Measurements from ENCODE around the gene MIDN. TPM values are rescaled to one million over a fixed set of nuclear protein-coding genes. Genes with fewer than 3 reads are reported as not detected.

MIDN gene
- total RNA-seq, 1 experiment from 2014 or later = 286 TPM

DNA sequence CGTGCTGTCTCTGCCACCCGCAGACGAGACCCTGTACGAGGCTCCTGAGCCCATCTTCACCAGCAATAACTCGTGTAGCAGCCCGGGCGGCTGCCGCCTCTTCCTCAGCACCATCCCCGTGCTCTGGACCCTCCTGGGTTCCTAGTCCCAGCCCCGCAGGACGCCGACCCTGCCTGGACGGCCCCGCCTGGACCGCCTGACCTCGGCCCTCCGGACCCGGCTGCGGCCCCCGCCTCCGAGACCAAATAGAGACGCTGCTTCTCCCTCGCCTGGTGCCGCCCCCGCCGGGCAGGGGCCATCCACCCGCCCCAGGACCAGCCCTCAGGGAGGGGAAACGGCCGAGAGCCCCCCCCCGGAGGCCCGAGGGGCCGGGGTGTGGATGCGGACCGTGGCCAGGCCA, 51.4 kb downstream of the MIDN start:
- Histone ChIP-seq H2BK5ac (ENCODE audit: insufficient read length, low read length) (no peak overlapping the region), H3K79me2 (ENCODE audit: insufficient read depth, low read length) (no peaks in the 10 kb centered on the region), H3T11ph (ENCODE audit: low read length) (no peak overlapping the region), H3K9ac (ENCODE audit: extremely low read depth, insufficient read length, low read length) (no peak overlapping the region), H2AK5ac (ENCODE audit: insufficient read length, low read length) (no peak overlapping the region), H3K56ac (ENCODE audit: insufficient read length, low read depth, low read length) (no peak overlapping the region), H3K79me1 (ENCODE audit: insufficient read depth, low read depth, low read length, poor library complexity, severe bottlenecking) (no peaks in the 10 kb centered on the region), H3K4ac (ENCODE audit: low read depth, low read length) (no peak overlapping the region), H3K4me2 (ENCODE audit: insufficient read depth, insufficient read length, low read length) (no peak overlapping the region), H4K8ac (replicated peaks; ENCODE audit: insufficient read length, low read depth, low read length) (no peak overlapping the region), H3K27me3 (ENCODE audit: insufficient read depth, low read length) (no peaks in the 10 kb centered on the region), H4K5ac (ENCODE audit: insufficient read length, low read depth, low read length) (no peak overlapping the region), H3K23ac (ENCODE audit: insufficient read length, low read depth, low read length) (no peak overlapping the region), H2BK12ac (ENCODE audit: insufficient read length, low read depth, low read length) (no peak overlapping the region), H3K14ac (ENCODE audit: insufficient read depth, low read length) (no peak overlapping the region), H3K23me2 (ENCODE audit: insufficient read length, low read depth, low read length, poor library complexity, severe bottlenecking) (no peaks in the 10 kb centered on the region), H2BK20ac (ENCODE audit: low read depth, low read length, poor library complexity, severe bottlenecking) (no peak overlapping the region), H3K18ac (ENCODE audit: insufficient read length, low read depth, low read length) (no peak overlapping the region), H3K27ac (ENCODE audit: insufficient read length, low read depth, low read length) (no peak overlapping the region), H4K20me1 (ENCODE audit: control insufficient read depth, insufficient read depth, insufficient read length) (peaks cover 2% of the 10 kb centered on the region), H2BK120ac (ENCODE audit: low read depth, low read length, poor library complexity, severe bottlenecking) (no peak overlapping the region), H2BK15ac (ENCODE audit: low read depth, low read length) (no peak overlapping the region), H2AFZ (ENCODE audit: low read length) (no peak overlapping the region), H4K91ac (ENCODE audit: insufficient read length, low read depth, low read length) (no peak overlapping the region), H3K4me1 (ENCODE audit: insufficient read depth, low read length) (no peaks in the 10 kb centered on the region), H3K9me3 (ENCODE audit: control insufficient read depth, low read depth, low read length) (no peaks in the 10 kb centered on the region)
- WGBS (ENCODE audit: extremely low coverage, insufficient read length, low lambda C conversion rate) = no CpG with 5 or more reads among the region's 34 CpGs
- H3K36me3 Mint-ChIP-seq (ENCODE audit: insufficient read depth in 1 of 3, low read depth in 3 of 3) = peaks cover 2 to 4% (median 3%) of the 10 kb centered on the region in 3 experiments; a peak in 3 of 7 replicates
- H3K4me3 Mint-ChIP-seq = no peak overlapping the region
- no peak overlapping the region for H3K27ac Mint-ChIP-seq
- peaks cover 0 to 6% of the 10 kb centered on the region in 2 experiments; a peak in 3 of 4 replicates for H3K4me1 Mint-ChIP-seq
- TF ChIP-seq, protein P1, sequence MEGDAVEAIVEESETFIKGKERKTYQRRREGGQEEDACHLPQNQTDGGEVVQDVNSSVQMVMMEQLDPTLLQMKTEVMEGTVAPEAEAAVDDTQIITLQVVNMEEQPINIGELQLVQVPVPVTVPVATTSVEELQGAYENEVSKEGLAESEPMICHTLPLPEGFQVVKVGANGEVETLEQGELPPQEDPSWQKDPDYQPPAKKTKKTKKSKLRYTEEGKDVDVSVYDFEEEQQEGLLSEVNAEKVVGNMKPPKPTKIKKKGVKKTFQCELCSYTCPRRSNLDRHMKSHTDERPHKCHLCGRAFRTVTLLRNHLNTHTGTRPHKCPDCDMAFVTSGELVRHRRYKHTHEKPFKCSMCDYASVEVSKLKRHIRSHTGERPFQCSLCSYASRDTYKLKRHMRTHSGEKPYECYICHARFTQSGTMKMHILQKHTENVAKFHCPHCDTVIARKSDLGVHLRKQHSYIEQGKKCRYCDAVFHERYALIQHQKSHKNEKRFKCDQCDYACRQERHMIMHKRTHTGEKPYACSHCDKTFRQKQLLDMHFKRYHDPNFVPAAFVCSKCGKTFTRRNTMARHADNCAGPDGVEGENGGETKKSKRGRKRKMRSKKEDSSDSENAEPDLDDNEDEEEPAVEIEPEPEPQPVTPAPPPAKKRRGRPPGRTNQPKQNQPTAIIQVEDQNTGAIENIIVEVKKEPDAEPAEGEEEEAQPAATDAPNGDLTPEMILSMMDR (conservative IDR thresholded peaks at IDR 0.05) = no peak
- H3K9me3 Mint-ChIP-seq = no peaks in the 10 kb centered on the region; a peak in 1 of 5 replicates
- no peak for DNase-seq
- H3K27me3 Mint-ChIP-seq (ENCODE audit: low read depth) = peaks cover 7% of the 10 kb centered on the region

All from H9 (cell line).